Cerebellar nuclear complex (tissue), 1 donor: Measurements from ENCODE around the gene SLC6A3.

Experiments
- DNase-seq, 2 experiments: peaks; one replicate each; lab custom pipeline; 2025; lab: John Stamatoyannopoulos, UW

The SLC6A3 gene

GRCh38 chr5:1351156-1351555 lies 94.1 kb downstream of the SLC6A3 start:
- no peak for DNase-seq

GRCh38 chr5:1349246-1349645 lies 96.0 kb downstream of the SLC6A3 start:
- no peak for DNase-seq

GRCh38 chr5:1348986-1349245 lies 96.3 kb downstream of the SLC6A3 start:
- no peak for DNase-seq

- no peak for DNase-seq
Measured at GRCh38 chr5:1347571-1347970, 97.7 kb downstream of the SLC6A3 start.

- DNase-seq: no peak
Measured at GRCh38 chr5:1346627-1347440, 98.4 kb downstream of the SLC6A3 start.

GRCh38 chr5:1345876-1346626 lies 99.2 kb downstream of the SLC6A3 start:
- no peak for DNase-seq

- DNase-seq: no peak
Measured at GRCh38 chr5:1344975-1345838, 100.0 kb downstream of the SLC6A3 start, which contains the start of gene CLPTM1L. Gene CLPTM1L, minus strand, starts transcription at chr5:1345099. Its CDS starts 258 bp downstream, at chr5:1344841.

- no peak for DNase-seq
Measured at GRCh38 chr5:1343931-1344901, 101.0 kb downstream of the SLC6A3 start.

- no peak for DNase-seq
Measured at GRCh38 chr5:1343315-1343751, 101.9 kb downstream of the SLC6A3 start.
